Glomerular endothelial cell (primary cell): ENCODE results near the gene ASF1B. TPM values are rescaled to one million over a fixed set of nuclear protein-coding genes. Genes with fewer than 3 reads are reported as not detected.

ENCODE experiments used
- DNase-seq: peaks from one replicate; pipeline ENCODE4 v3.0.0-alpha.2; 2011; ENCODE audit warnings: low read depth, low spot score; ENCODE audit errors: extremely low read depth
- total RNA-seq: library from RNA; depleted of rRNA; stranded (reverse); fragments of >200 nt; gene quantifications from 2 replicates; pipeline ENCODE4 v1.2.3, GENCODE V29; 2015

ASF1B gene
- total RNA-seq, 1 donor from 2014 or later = 17.7 TPM

- DNase-seq = no peak
These were observed 3.6 kb upstream of the ASF1B start for GRCh38 chr19:14139944-14140343.

DNA sequence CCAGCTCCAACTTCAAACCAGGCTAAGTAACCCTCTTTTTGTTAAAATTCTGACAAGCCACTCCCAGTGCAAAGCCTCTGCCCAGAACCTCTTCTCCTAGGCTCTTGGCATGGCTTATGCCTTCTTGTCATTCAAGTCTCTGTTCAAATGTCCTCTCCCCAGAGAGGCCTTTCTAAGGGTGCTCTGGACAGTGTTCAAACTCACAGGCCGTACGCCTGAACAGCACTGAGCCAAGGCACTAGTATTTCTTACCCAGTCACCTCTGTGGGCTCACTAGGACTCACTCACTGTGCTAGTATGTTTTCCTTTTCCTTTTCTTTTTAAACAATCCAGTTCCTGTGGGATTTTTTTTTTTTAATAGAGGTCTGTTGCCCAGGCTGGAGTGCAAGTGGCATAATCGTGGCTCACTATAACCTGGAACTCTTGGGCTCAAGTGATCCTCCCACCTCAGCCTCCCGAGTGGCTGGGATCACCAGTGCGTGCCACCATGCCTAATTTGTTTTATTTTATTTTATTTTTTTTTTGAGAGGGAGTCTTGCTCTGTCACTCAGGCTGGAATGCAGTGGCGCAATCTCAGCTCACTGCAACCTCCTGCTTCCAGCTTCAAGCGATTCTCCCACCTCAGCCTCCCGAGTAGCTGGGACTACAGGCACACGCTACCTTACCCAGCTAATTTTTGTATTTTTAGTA, 2.3 kb upstream of the ASF1B start:
- no peak for DNase-seq

GRCh38 chr19:14135985-14136508, 342 bp downstream of the ASF1B start:
- DNase-seq = no peak

DNA sequence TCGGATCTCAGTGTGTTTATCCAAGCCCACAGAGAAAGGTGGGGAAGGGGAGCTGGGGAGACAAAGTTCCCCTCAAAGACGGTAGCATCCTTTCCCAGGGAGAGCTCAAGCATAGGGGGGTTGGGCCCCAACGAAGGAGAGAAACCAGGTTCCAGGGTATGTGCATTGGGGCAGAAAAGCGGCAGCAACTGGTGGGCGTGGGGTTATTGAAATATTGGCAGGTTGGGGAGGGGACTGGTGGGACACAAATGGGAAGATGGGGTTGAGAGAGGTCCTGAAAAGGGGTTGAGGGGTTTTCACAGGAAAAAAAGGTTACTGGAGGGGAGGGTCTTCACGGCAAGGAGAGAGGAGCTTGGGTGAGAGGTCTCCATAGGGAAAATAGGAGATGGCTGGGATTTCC, 1.0 kb downstream of the ASF1B start:
- DNase-seq = no peak

- DNase-seq = no peak
These were observed 8.4 kb downstream of the ASF1B start for GRCh38 chr19:14127929-14128509.

DNA sequence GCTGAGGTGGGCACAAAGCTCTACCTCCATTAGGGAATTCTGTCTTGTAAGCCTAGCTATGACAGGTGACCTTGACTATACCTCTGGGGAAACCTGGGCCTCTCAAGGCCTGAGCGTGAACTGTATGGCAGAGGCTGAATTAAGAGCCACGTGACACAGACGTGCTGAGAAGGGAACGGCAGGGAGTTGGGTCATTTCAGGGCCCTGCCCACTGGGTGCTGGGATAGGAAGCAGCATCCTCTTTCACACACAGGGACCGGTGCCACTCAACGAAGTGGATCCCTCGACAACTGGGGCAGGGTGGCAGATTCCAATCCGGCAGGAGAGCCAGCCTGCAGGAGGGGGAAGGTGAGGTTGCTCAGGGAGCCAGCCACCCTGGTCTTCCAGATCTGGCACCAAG, 9.2 kb downstream of the ASF1B start:
- no peak for DNase-seq

- DNase-seq = no peak
These were observed 13.5 kb downstream of the ASF1B start for GRCh38 chr19:14122924-14123323.

DNA sequence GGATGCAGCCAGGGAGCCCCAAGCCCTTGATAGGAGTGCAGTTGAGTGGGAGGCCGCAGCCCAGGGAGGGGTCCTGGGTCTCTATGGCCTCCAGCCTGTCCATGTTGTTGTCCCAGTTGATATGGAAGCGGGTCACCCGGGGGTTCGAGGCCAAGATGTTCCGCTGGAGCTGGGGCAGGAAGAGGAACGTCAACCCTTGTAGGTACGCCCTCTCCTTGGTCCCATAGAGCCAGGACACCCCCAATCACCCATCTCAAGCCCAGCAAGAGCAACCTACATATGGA, 15.9 kb downstream of the ASF1B start:
- DNase-seq = no peak

DNA sequence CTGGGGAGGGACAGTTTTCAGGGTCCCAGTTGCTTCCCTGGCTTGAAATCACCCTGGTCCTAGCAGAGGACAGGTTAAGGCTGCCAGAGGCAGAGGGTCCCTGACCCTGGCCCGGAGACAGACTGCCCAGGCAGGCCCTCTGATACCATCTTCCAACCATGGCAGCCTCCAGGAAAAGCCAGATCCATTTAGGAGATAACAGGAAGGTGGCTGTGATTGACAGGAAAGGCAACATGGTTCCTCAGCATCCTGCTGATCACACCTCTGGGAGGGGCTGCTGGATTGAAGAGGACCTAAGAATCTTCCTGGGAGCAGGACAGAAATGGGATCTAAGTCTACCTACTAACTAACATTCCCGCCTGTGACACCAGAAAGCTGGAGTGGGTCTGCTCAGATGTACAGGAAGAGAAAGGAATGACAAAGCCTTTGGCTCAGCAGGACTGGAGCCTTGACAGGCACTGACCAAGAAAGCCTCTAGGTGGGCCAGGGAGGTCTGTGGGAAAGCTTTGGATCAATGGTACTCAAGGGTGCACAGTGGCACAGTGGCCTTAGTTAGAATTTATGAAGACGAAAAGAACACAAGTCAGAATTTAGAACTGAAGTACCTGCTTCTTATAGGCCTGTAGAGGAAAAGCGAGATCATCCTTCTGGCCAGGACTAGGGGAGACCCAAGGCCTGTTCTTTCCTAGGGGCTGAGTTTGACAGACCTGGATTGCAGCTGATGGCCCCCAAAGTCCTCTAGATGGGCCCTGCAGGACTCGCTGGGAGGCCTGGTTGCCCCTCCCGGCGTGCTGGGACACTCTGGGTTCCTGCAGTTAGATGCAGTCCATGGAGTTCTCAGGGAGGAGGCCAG, 16.5 kb downstream of the ASF1B start:
- DNase-seq = no peak

DNA sequence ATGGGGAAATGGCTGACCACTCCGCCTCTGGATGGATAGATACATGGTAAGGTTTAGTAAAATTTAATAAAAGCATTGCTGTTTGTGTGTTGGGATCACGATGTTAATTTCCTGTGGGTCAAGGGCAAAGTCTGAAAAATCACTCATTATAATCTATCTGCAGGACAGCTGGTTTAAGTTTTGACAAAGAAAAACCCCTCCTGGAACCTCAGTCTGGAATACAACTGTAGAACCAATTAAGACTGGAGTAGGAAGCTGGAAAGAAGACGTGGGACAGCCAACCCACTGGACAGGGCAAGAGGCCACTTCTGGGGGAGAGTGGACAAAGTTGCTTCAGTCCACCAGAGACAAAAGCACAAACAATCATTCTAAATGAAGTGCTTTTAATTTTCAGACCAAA, 17.2 kb downstream of the ASF1B start:
- no peak for DNase-seq

GRCh38 chr19:14118165-14119051, 18.0 kb downstream of the ASF1B start:
- no peak for DNase-seq

GRCh38 chr19:14117668-14118164, 18.7 kb downstream of the ASF1B start, which contains the start of gene PRKACA:
TSS of gene PRKACA (minus strand) at chr19:14117762. CDS start at chr19:14117547, 215 bp downstream.
- DNase-seq = no peak

- no peak for DNase-seq
These were observed 19.3 kb downstream of the ASF1B start for GRCh38 chr19:14116918-14117578.

- DNase-seq = no peak
These were observed 19.9 kb downstream of the ASF1B start for GRCh38 chr19:14116525-14116917.

DNA sequence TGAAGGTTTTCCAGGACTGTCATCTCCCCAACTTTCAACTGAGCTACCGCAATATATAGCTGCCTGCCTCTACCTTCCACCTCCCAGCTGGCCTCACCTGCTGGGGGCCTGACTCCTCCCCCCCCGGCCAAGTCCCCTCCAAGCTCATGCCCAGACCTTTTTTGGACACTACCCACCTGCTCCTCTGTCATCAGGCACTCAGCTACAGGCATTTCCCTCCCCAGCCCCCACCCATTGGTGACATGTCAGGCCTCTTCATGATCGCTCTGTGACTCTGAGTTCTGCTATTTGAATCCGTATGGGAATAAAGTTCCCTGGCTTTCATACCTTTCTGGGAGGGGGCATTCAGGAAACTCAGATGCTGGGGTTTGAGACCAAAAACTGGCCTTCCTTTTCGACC, 20.6 kb downstream of the ASF1B start:
- no peak for DNase-seq

DNA sequence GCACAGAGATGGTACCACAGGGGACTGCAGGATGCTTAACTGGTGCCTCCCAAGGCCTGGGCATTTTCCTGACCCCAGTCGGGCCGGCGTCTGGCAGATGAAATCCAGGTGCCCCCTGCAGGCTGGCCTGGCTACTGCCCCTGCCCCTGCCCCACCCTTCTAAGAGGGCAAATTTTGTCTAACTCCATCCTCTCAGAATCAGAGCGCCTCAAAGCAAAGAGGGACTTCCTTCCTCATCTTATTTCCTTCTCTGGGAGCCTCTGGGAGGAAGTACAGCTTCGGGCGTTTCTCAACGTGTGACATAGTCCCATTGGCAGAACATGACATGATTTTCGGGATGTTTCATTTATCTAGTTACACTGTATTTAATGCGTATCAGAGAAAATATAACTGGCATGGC, 21.5 kb downstream of the ASF1B start:
- no peak for DNase-seq

GRCh38 chr19:14114439-14114838, 21.9 kb downstream of the ASF1B start:
- DNase-seq = no peak

GRCh38 chr19:14113762-14114414, 22.5 kb downstream of the ASF1B start:
- no peak for DNase-seq

DNA sequence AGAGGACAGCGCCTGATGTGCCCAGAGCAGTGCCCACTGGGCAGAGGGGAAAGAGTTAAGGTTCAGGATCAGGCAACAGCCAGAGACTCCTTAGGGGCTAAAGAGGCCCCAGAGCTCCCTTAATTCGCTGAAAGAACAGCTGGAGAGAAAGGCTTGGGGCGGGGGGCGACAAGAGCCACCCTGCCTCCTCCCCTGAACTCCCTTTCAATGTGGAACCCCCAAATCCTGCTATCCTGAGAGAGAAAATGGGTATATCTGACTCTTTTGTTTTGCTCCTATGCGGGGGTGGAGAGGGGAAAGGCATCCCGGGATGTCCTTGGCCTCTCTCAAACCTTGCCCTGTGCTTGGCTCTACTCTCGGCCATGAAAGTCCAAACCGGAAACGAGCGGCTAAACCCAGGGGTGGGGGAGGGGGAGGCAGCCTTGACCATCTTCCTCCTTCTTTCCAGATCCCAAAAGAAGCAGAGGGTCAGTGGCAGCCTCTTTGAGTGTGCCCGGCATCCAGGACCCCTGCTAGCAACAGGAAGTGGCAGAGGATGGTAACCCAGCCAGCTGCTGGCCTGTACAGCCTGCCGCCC, 23.5 kb downstream of the ASF1B start:
- no peak for DNase-seq
